HL-60 (cell line): ENCODE data around the gene CBLB.

Experiments used
- DNase-seq, 2 experiments: peaks; one replicate each; pipeline ENCODE4 v3.0.0-alpha.2; 2010 to 2020; ENCODE audit warnings: low read depth in 1 of 2, low spot score in 1 of 2
- H3K27ac ChIP-seq: fragments of 250-450 bp; sonication (Bioruptor Pico); replicated peaks from 2 replicates; pipeline ENCODE4 v1.5.1; 2020; ENCODE audit warnings: mild to moderate bottlenecking, moderate library complexity
- H3K27me3 ChIP-seq: fragments of 250-450 bp; sonication (Bioruptor Pico); 2 replicates; pipeline ENCODE4 v1.5.1; 2021; ENCODE audit warnings: mild to moderate bottlenecking, moderate library complexity; ENCODE audit not compliant: insufficient read depth, poor library complexity, severe bottlenecking
- H3K4me3 ChIP-seq: replicated peaks from 2 replicates; pipeline ENCODE4 v1.5.1; 2011; ENCODE audit warnings: mild to moderate bottlenecking, control low read depth, low read length; ENCODE audit not compliant: insufficient read depth
- CTCF ChIP-seq: IDR thresholded peaks from one replicate; pipeline ENCODE4 v1.5.1; 2011; ENCODE audit warnings: low read length, control low read depth, inconsistent platforms; ENCODE audit not compliant: insufficient read depth
- GABPA ChIP-seq: IDR thresholded peaks from 2 replicates; pipeline ENCODE4 v1.6.1; 2012; ENCODE audit warnings: low read depth
- POLR2AphosphoS5 ChIP-seq: IDR thresholded peaks from 2 replicates; pipeline ENCODE4 v1.6.1; 2012; ENCODE audit warnings: low read depth
- SPI1 ChIP-seq: IDR thresholded peaks from 2 replicates; pipeline ENCODE4 v1.6.1; 2012; ENCODE audit warnings: low read depth, mild to moderate bottlenecking, borderline replicate concordance
- TF ChIP-seq, protein P1 (sequence below): IDR thresholded peaks from 2 replicates; pipeline ENCODE4 v1.6.1; 2012; ENCODE audit warnings: low read depth; ENCODE audit not compliant: insufficient replicate concordance

CBLB gene

GRCh38 chr3:105704726-105705410 lies 163.9 kb downstream of the CBLB start:
- DNase-seq: no peak
- TF ChIP-seq, protein P1, sequence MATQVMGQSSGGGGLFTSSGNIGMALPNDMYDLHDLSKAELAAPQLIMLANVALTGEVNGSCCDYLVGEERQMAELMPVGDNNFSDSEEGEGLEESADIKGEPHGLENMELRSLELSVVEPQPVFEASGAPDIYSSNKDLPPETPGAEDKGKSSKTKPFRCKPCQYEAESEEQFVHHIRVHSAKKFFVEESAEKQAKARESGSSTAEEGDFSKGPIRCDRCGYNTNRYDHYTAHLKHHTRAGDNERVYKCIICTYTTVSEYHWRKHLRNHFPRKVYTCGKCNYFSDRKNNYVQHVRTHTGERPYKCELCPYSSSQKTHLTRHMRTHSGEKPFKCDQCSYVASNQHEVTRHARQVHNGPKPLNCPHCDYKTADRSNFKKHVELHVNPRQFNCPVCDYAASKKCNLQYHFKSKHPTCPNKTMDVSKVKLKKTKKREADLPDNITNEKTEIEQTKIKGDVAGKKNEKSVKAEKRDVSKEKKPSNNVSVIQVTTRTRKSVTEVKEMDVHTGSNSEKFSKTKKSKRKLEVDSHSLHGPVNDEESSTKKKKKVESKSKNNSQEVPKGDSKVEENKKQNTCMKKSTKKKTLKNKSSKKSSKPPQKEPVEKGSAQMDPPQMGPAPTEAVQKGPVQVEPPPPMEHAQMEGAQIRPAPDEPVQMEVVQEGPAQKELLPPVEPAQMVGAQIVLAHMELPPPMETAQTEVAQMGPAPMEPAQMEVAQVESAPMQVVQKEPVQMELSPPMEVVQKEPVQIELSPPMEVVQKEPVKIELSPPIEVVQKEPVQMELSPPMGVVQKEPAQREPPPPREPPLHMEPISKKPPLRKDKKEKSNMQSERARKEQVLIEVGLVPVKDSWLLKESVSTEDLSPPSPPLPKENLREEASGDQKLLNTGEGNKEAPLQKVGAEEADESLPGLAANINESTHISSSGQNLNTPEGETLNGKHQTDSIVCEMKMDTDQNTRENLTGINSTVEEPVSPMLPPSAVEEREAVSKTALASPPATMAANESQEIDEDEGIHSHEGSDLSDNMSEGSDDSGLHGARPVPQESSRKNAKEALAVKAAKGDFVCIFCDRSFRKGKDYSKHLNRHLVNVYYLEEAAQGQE: no peak
- TF ChIP-seq CTCF: no peak
- TF ChIP-seq POLR2AphosphoS5: no peak
- TF ChIP-seq GABPA: no peak
- no peak for TF ChIP-seq SPI1
- Histone ChIP-seq H3K4me3 (no peak overlapping the region), H3K27me3 (no peaks in the 10 kb centered on the region), H3K27ac (no peak overlapping the region)

DNA sequence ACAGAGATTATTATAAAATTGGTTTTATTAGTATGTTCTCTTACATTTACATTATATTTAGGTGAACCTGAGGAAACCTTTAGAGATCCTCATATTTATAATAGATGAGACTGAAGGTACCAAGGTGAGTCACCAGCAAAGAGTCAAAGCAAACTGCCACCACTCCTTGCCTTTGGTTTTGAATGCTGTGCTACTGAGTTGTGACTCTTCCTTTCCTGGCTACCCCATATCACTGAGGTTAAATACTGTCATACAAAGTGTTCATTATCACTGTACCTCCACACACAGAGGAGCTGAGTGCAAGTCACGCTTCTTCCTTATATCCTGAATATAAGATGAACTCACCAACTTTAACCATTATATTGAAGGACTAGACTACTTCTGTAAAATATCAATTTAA lies 168.2 kb downstream of the CBLB start:
- no peak for DNase-seq
- TF ChIP-seq, protein P1: no peak
- TF ChIP-seq POLR2AphosphoS5: no peak
- no peak for TF ChIP-seq GABPA
- no peak for TF ChIP-seq CTCF
- TF ChIP-seq SPI1: no peak
- no peaks in the 10 kb centered on the region for H3K27me3 ChIP-seq
- no peak overlapping the region for H3K4me3 ChIP-seq
- H3K27ac ChIP-seq: no peak overlapping the region

DNA sequence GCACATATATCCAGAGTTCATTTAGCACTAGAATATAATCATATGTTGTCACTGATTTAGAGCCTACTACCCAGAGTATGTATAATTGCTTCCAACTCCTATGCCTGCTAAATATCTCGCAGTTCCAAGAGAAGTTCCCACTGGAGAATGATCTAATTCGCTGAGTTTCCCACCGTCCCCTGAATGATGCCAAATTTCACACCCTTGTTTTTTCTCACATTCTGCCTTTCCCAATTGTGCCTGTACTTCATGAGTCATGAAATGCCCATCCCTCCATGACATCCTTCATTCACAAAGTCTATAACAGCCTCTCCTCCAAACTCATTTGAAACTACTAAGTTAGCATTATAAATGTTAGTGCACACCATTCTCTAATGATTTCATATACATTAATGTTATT lies 177.2 kb downstream of the CBLB start:
- no peak overlapping the region for H3K4me3 ChIP-seq
- no peak overlapping the region for H3K27ac ChIP-seq
- H3K27me3 ChIP-seq: no peaks in the 10 kb centered on the region
- TF ChIP-seq POLR2AphosphoS5: no peak
- no peak for TF ChIP-seq SPI1
- TF ChIP-seq GABPA: no peak
- TF ChIP-seq CTCF: no peak
- TF ChIP-seq, protein P1: no peak
- DNase-seq: no peak
